Uterus (tissue), 2 donors: ENCODE measurements around the gene KRT7.

ENCODE experiments used
- POLR2A ChIP-seq, 2 donors: fragments of 450-650 bp; IDR thresholded peaks; one replicate each; pipeline ENCODE4 v1.6.1; 2016; ENCODE audit warnings: antibody characterized with exemption in 2 of 2, mild to moderate bottlenecking in 1 of 2, moderate library complexity in 1 of 2
- TF ChIP-seq, protein P1 (sequence below), 4 experiments: fragments of 200-600 bp in 2 of 4; fragments of 450-650 bp in 2 of 4; sonication (generic) in 2 of 4; IDR thresholded peaks; one replicate each; pipeline ENCODE4 v1.5.1; 2016 to 2019; ENCODE audit warnings: antibody characterized with exemption in 4 of 4, mild to moderate bottlenecking in 2 of 4, moderate library complexity in 1 of 4

DNA sequence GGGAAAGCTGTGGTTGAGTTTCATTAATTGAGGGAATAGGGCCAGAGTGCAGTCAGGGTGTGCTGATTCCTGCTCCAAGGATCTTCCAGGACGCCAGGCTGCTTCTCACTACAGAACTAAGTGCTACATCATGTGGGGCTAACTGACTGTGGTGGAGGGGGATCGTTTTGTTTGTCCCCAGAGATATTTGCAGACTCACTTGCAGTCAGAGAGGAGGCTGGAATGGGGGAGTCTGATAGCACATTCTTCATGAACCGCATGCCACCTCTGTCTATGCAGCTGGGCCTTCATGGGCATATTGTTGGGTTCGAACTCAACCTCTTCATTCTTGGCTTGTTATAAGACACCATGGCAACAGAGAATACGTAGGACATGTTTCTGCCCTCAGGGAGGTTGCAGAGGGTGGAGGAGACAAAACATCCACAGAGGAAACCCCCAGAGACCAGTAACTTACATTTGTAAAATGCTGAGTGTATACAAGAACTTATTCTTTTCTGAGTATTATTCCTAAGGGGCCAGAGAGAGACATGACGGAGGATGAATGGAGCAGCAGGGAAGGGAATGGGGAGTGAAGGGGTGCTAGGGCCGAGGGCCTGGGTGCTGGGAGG, 13.0 kb downstream of the KRT7 start:
- TF ChIP-seq, protein P1, sequence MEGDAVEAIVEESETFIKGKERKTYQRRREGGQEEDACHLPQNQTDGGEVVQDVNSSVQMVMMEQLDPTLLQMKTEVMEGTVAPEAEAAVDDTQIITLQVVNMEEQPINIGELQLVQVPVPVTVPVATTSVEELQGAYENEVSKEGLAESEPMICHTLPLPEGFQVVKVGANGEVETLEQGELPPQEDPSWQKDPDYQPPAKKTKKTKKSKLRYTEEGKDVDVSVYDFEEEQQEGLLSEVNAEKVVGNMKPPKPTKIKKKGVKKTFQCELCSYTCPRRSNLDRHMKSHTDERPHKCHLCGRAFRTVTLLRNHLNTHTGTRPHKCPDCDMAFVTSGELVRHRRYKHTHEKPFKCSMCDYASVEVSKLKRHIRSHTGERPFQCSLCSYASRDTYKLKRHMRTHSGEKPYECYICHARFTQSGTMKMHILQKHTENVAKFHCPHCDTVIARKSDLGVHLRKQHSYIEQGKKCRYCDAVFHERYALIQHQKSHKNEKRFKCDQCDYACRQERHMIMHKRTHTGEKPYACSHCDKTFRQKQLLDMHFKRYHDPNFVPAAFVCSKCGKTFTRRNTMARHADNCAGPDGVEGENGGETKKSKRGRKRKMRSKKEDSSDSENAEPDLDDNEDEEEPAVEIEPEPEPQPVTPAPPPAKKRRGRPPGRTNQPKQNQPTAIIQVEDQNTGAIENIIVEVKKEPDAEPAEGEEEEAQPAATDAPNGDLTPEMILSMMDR (IDR thresholded peaks at IDR 0.05): no peak
- TF ChIP-seq POLR2A (IDR thresholded peaks at IDR 0.05): no peak
